Measurements from ENCODE around the gene GYG1.
"Not testable (repeated sequence)": the region's sequence is repeated elsewhere in the genome, so short reads cannot be mapped to it uniquely, and the experiment has no call there.

GYG1 gene

DNA sequence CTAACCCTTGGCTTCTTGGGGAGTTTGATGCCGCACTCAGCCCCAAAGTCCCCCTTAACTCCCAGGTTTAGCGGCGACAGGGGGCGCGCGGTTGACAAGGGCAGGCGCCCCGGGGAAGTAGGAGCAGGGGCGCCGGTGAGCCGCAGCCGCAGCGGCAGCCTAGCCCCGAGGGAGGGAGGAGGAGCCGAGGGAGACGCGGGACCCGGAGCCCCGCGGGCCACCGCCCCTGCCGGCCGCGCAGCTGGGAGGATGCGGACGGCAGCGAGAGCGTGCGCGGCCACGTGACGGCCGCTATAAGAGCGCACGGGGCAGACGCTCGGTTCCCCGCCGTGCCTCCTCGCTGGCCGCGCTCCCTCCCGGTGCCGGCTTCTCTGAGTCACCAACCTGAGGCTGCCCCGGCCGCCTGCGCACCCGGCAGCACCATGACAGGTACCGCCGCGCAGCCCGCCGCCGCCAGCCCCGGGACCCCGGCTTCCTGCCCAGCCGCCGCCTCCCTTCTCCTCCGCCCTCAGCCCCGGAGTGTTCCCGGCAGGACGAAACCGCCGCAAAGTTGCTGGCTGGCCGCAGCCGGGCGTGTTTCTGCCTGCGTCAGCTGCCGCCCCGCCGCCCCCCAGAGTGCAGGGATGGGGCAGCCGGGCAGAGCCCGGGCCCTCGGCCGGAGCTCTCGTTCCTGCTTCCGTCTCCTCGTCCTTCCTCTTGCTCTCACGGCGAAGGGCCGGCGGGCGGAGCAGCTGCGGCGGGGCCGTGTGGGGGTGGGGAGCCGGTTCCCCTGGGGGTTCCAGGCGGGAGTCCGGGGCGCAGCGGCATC is at the start of gene GYG1:
Gene GYG1 (plus strand): TSS at position 322 of the 808 bp plus-strand sequence. CDS start 101 bp downstream, at position 423.
- DNase-seq, result peak; percentile 80 to 82

GRCh38 chr3:148943506-148944205 is 47.7 kb upstream of the GYG1 start:
- peak; percentile 9 to 10 for DNase-seq

DNA sequence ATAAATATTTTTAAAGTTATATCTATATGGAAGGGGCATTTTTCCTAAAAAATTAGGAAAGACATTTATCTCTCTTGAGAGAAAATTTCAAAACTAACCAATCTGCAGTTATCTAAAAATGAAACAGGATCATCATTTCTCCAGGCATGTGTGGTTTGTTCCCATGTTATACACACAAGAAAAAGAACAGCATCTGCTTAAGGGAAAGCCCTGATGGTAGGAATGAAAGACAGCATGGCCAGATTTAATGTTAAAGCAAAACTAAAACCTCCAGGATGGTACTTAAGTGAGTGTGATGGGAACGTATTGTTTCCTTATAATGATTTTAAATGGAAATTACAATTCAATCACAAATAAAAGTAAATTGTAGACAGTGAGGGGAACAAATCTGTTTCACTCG is 46.2 kb upstream of the GYG1 start:
- DNase-seq, result no peak

- no peak for DNase-seq
These were observed 42.3 kb upstream of the GYG1 start for GRCh38 chr3:148948913-148949657.

GRCh38 chr3:148950806-148951205 is 40.5 kb upstream of the GYG1 start:
- DNase-seq, result no peak

DNA sequence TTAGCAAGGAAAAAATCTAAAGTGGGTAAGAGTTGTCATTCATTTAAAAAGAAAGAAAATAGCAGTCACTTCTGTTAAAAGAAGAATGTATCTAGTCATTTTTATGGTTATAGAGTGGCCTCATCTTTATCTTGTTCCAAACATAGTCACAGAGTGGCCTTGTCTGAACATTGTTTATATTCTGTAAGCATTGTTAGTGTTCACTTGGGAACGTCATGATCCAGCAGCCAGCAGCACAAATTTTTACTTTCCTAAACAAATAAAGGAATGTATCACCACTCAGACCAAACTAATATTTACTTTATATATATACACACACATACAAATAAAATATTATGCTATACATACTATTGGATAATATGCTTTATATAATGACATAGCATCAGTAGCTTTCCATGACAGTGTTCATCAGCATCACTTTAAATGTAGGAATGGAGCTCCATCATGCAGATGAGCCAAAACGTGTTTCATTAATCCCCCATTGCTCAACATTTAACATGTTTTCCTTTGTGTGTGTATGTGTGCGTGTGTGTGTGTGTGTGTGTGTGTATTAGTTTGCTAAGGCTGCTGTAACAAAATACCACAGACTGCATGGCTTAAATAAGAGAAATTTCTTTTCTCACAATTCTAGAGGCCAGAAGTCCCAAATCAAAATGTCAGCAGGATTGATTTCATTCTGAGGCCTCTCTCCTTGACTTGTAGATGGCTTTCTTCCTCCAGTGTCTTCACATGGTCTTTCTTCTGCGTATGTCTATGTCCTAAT is 39.6 kb upstream of the GYG1 start:
- DNase-seq, result no peak

DNA sequence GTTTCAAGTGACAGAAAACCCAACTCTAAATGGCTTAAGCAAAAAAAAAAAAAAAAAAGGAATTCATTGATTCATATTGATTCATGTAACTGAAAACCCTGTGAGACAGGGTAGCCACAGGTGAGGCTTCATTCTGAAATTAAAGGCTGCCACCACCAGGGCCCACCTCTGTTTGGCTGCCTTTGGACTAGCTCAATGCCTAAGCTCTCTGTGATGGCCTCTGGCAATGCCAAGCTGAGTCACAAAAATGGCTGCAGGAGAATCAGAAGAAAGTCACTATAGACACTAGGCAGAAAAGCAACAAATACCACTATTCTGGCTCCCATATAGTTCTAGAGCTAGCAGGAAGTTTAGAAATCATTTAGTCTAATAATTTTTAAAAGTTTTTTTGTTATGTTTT is 38.2 kb upstream of the GYG1 start:
- no peak for DNase-seq

- DNase-seq, result no peak
These were observed 36.4 kb upstream of the GYG1 start for GRCh38 chr3:148954981-148955380.

DNA sequence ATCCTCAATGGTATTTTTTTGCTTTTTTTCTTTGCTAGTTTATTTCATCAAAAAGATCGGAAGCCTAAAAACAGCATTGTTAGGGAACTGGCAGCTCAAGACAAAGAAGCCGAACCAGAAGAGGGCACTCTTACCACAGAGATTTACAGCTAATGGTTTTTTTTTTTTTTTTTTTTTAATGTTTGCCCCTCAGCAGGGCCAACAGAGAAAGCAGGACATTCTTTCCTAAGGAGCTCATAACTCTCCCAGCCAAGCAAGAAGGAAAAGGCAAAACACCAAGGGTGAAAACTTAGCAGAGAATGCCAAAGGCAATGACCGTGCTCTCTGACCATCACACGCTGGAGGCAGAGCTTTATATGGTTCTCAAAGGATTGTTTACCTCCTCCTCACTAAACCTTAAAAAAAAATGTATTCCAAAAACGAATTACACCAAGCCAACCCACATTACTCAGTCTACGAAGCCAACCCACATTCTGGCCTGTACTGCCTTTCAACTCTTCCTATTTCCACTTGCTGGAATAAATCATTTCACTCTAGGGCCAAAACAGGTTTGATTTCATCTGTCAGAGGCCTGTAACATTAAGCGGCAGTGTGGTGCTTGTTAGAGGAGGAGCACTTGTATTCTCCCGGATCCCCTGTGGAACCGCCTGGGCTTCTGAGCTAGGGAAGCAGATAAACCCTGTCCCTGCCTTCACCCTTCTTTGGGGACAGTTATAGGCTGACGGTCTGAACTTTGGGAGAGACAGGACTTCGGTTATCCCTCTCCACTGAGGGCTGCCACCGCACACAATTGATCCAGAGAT is 35.6 kb upstream of the GYG1 start:
- peak in 1 of 2 donors; percentile 12 for DNase-seq

GRCh38 chr3:148957586-148957985 is 33.8 kb upstream of the GYG1 start:
- DNase-seq, result no peak

- DNase-seq, result no peak
These were observed 32.6 kb upstream of the GYG1 start for GRCh38 chr3:148958696-148959095.

- DNase-seq, result no peak
These were observed 28.8 kb upstream of the GYG1 start for GRCh38 chr3:148962513-148962912.

- no peak for DNase-seq
These were observed 26.5 kb upstream of the GYG1 start for GRCh38 chr3:148964809-148965208.

GRCh38 chr3:148968321-148968720 is 23.0 kb upstream of the GYG1 start:
- no peak for DNase-seq

- DNase-seq, result no peak
These were observed 21.1 kb upstream of the GYG1 start for GRCh38 chr3:148970271-148970670.

GRCh38 chr3:148971401-148972163 is 19.8 kb upstream of the GYG1 start:
- DNase-seq, result no peak

GRCh38 chr3:148974726-148975125 is 16.6 kb upstream of the GYG1 start:
- DNase-seq, result no peak

DNA sequence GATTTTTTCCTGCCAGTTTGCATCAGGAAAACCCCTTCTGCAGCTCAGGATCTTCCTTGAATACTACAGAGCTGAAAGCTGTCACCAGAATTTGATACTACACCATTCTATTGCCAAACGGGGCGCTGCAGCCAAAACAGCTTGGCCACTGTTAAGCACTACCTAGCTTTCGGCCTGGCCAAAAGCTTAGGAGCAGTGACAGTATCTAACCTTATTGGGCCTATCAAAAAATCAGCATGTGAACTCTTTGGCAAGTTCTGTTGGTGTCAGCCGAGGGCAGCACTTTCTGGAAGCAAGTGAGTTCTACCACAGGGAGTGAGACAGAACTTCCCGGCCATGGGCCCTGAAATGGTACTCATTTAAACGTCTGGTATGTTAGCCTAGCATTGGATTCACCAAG is 16.1 kb upstream of the GYG1 start:
- no peak for DNase-seq

GRCh38 chr3:148975696-148976095 is 15.6 kb upstream of the GYG1 start:
- DNase-seq, result no peak

- no peak for DNase-seq
These were observed 10.1 kb upstream of the GYG1 start for GRCh38 chr3:148981273-148981672.

DNA sequence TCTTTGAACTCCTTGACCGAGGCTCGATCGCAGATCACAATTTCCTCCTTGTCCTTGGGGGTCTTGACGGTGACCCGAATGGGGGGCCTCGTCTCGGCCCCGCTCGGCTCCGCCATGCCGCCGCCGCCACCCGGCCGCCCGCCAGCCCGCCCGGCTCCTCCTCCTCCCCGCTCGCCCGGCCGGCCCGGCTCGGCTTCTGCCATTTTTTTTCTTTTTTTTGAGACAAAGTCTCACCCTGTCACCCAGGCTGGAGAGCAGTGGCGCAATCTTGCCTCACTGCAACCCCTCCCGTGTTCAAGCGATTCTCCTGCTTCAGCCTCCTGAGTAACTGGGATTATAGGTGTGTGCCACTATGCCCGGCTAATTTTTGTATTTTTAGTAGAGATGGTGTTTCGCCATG is 3.8 kb upstream of the GYG1 start:
- not testable (repeated sequence) for DNase-seq

Data from activated CD4-positive, alpha-beta T cell treated with anti-CD3 and anti-CD28 coated beads for 4 hours (primary cell).